Rectal smooth muscle tissue (tissue), 1 donor: ENCODE measurements around the gene VMAC.

Source experiments
- H3K27ac ChIP-seq: one replicate; pipeline ENCODE4 v1.7.0; 2013; ENCODE audit warnings: low read depth, low read length, inconsistent platforms
- H3K27me3 ChIP-seq: one replicate; pipeline ENCODE4 v1.7.0; 2013; ENCODE audit warnings: low read length; ENCODE audit not compliant: control insufficient read depth, insufficient read depth
- H3K36me3 ChIP-seq: one replicate; pipeline ENCODE4 v1.7.0; 2013; ENCODE audit warnings: low read length; ENCODE audit not compliant: control insufficient read depth, insufficient read depth
- H3K4me1 ChIP-seq: one replicate; pipeline ENCODE4 v1.7.0; 2013; ENCODE audit warnings: low read length; ENCODE audit not compliant: control insufficient read depth, insufficient read depth
- H3K4me3 ChIP-seq: one replicate; pipeline ENCODE4 v1.7.0; 2013; ENCODE audit warnings: low read length
- H3K9ac ChIP-seq: one replicate; pipeline ENCODE4 v1.7.0; 2013; ENCODE audit warnings: low read length

VMAC gene

DNA sequence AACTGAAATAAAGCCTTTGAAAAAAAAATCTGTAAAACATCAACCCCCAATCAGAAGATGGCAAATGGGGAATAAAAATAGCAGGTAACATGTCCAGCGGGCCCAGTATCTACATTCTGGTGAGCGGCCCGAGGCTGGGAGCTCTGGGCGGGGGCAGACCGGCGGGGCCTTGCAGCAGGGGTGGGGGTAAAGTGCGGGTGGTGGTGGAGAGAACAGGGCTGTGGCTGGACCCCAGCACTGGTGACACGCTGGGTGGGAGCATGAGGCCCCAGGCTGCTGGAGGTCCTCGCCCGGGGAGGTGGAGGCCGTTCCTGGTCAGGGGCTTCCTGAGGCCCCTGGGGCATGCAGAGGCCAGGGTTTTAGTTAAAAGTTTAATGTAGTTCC lies 11.1 kb downstream of the VMAC start:
- H3K36me3 ChIP-seq, result peaks cover 33% of the 10 kb centered on the region
- no peak overlapping the region for H3K4me3 ChIP-seq
- H3K9ac ChIP-seq, result no peak overlapping the region
- H3K4me1 ChIP-seq, result peaks cover 2% of the 10 kb centered on the region
- no peak overlapping the region for H3K27ac ChIP-seq
- H3K27me3 ChIP-seq, result no peaks in the 10 kb centered on the region

GRCh38 chr19:5916181-5916708 lies 11.6 kb downstream of the VMAC start:
- H3K27ac ChIP-seq, result no peak overlapping the region

GRCh38 chr19:5917431-5918107 lies 12.9 kb downstream of the VMAC start:
- H3K27ac ChIP-seq, result no peak overlapping the region
- no peaks in the 10 kb centered on the region for H3K27me3 ChIP-seq
- peaks cover 36% of the 10 kb centered on the region for H3K36me3 ChIP-seq
- H3K9ac ChIP-seq, result no peak overlapping the region
- H3K4me3 ChIP-seq, result no peak overlapping the region
- peaks cover 2% of the 10 kb centered on the region for H3K4me1 ChIP-seq

More at GRCh38 chr19:5916181-5916708, 11.6 kb downstream of the VMAC start:
- Histone ChIP-seq H3K9ac (no peak overlapping the region), H3K4me1 (peaks cover 2% of the 10 kb centered on the region), H3K36me3 (peaks cover 33% of the 10 kb centered on the region), H3K27me3 (no peaks in the 10 kb centered on the region), H3K4me3 (no peak overlapping the region)

DNA sequence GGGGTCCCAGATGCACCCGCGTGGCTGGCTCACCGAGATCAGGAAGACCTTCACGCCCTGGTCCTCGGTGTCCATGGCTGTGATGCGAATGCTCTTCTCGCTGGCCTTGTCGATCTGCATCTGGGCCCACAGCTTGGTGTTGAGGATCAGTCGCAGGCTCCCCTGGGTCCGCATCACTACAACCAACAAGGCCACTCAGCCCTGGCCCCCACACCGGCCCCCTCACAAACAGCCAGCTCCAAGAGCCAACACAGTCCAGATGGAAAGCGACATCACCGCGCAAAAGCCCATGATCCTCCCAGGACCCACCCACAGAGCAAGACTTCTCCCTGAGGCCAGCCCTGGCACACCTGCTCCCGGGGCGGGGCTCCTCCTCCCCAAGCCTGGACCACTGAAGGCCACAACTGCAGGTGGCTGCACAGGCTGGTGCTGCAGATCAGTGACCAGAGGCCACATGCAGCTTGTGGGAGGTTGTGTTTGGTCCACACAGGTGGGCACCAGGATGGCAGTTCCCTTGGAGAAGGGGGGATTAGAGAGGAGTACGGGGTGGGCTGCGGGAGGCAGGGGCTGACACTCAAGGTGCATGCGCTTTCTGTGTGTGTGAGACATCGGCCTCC lies 13.9 kb downstream of the VMAC start:
- Histone ChIP-seq H3K4me3 (no peak overlapping the region), H3K27ac (no peak overlapping the region), H3K36me3 (peaks cover 40% of the 10 kb centered on the region), H3K27me3 (no peaks in the 10 kb centered on the region), H3K4me1 (peaks cover 2% of the 10 kb centered on the region), H3K9ac (no peak overlapping the region)

GRCh38 chr19:5921516-5922160 lies 17.0 kb downstream of the VMAC start:
- H3K4me1 ChIP-seq, result peaks cover 10% of the 10 kb centered on the region
- H3K4me3 ChIP-seq, result no peak overlapping the region
- H3K9ac ChIP-seq, result no peak overlapping the region
- H3K27ac ChIP-seq, result no peak overlapping the region
- H3K36me3 ChIP-seq, result peaks cover 51% of the 10 kb centered on the region
- H3K27me3 ChIP-seq, result no peaks in the 10 kb centered on the region

GRCh38 chr19:5922161-5922545 lies 17.5 kb downstream of the VMAC start:
- Histone ChIP-seq H3K4me3 (no peak overlapping the region), H3K27ac (no peak overlapping the region), H3K9ac (no peak overlapping the region), H3K36me3 (peaks cover 47% of the 10 kb centered on the region), H3K27me3 (no peaks in the 10 kb centered on the region), H3K4me1 (peaks cover 15% of the 10 kb centered on the region)

GRCh38 chr19:5923356-5923755 lies 18.7 kb downstream of the VMAC start:
- peaks cover 43% of the 10 kb centered on the region for H3K36me3 ChIP-seq
- no peak overlapping the region for H3K9ac ChIP-seq
- peaks cover 25% of the 10 kb centered on the region for H3K4me1 ChIP-seq
- H3K27ac ChIP-seq, result no peak overlapping the region
- H3K4me3 ChIP-seq, result no peak overlapping the region
- H3K27me3 ChIP-seq, result no peaks in the 10 kb centered on the region

DNA sequence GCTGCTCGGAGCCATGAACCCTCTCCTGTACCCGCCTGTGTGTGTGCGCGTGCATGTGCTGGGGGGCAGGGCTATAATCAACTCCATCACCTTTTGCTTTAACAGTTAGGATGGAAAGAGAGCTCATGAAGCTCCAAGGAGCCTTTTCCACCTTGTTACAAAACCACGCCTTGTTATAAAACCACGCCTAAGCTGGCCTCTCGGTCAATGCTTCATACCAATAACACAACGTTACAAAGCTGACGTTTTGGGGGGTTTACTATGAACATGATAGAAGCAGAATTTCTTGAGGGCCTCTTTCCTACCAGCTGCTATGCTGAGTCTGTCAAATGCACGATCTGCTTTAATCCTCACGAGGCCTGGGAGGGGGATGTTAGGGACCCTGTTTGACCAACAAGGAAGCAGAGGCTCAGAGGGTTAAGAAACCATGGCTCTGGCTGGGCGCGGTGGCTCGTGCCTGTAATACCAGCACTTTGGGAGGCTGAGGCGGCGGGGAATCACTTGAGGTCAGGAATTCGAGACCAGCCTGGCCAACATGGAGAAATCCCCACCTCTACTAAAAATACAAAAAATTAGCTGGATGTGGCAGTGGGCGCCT lies 21.3 kb downstream of the VMAC start:
- Histone ChIP-seq H3K4me1 (peaks cover 27% of the 10 kb centered on the region), H3K9ac (no peak overlapping the region), H3K27ac (peak overlapping the region; percentile 81), H3K4me3 (no peak overlapping the region), H3K27me3 (no peaks in the 10 kb centered on the region), H3K36me3 (peaks cover 41% of the 10 kb centered on the region)

DNA sequence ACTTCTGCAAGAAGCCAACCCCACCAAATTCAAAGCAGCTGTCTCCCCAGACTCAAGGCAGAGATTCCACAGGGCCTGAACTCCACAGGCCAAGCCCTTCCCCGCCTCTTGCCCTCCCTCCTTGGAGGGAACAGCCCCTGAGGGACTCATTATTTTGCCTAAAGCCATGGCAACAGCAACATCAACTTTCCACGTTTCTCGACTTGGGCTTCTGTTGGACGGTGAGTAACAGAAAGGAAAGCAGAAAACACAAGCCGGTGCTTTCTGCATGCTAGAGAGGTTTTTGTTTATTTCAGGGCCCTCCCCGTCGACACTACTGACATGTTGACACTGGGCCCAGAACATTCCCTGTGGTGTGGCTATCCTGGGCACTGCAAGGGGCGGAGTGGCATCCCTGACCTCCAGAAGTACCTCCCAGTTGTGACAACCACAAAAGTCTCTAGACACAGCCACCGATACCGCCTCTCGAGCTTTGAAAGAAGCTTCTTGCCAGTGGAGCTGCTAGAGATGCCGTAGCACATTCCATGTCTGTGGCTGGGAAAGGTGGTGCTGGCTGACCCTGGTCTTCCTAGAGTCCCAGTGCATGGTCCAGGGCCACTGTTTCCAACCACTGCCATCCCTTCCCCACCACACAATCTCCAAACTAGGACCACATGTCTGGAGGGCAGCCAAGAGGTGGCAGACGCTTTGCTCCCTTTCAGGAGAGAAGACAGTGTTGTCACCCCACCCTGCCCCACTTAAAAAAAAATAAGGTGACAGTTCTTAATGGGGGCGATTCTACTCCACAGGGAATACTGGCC lies 22.2 kb downstream of the VMAC start:
- H3K9ac ChIP-seq, result no peak overlapping the region

DNA sequence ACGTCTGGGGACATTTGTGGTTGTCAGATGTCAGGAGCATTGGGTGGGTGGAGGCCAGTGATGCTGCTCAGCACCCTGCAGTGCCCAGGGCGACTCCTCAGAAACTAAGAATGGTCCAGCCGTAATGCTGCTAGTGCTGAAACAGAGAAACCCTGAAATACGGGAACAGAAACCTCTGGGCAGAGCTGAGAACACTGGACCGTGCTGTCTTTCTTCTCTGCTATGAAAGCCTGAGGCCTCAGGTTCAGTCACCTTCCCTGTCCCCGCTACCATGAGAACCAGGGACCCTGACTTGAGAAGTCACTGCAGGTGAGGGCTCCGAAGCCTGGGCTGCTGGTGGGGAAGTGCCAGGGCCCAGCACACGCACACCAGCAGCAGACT lies 22.8 kb downstream of the VMAC start:
- Histone ChIP-seq H3K36me3 (peaks cover 42% of the 10 kb centered on the region), H3K9ac (no peak overlapping the region), H3K4me3 (no peak overlapping the region), H3K27me3 (no peaks in the 10 kb centered on the region), H3K4me1 (peaks cover 27% of the 10 kb centered on the region), H3K27ac (peak overlapping the region; percentile 81)

More for the DNA sequence above, 22.2 kb downstream of the VMAC start:
- peak overlapping the region; percentile 81 for H3K27ac ChIP-seq
- peaks cover 27% of the 10 kb centered on the region for H3K4me1 ChIP-seq
- H3K36me3 ChIP-seq, result peaks cover 42% of the 10 kb centered on the region
- no peak overlapping the region for H3K4me3 ChIP-seq
- no peaks in the 10 kb centered on the region for H3K27me3 ChIP-seq

- H3K36me3 ChIP-seq, result peaks cover 32% of the 10 kb centered on the region
- no peaks in the 10 kb centered on the region for H3K27me3 ChIP-seq
- H3K4me1 ChIP-seq, result peaks cover 36% of the 10 kb centered on the region
- no peak overlapping the region for H3K4me3 ChIP-seq
- H3K9ac ChIP-seq, result no peak overlapping the region
- peak overlapping the region; percentile 28 for H3K27ac ChIP-seq
Observed at GRCh38 chr19:5929179-5929578, 24.5 kb downstream of the VMAC start.

DNA sequence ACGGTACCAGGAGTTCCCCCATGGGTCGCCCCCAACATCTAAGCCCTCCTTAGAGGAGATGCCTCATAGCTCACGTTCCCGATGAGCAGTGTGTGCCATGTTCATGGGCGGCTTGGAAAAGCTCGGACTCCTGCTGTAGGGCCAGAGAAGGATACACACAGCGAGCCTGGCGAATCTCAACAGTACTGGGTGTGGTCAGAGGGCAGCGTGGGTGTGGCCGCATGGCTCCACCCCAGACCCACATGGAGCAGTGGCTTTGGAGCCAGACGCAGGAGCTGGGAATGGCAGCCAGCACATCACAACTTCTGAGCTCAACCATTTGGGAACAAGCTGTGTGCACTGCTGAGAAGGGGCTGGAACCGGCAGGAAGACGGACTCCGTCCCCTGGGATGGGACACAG lies 25.0 kb downstream of the VMAC start:
- Histone ChIP-seq H3K4me1 (peaks cover 36% of the 10 kb centered on the region), H3K27me3 (no peaks in the 10 kb centered on the region), H3K27ac (peak overlapping the region; percentile 28), H3K4me3 (no peak overlapping the region), H3K9ac (no peak overlapping the region), H3K36me3 (peaks cover 28% of the 10 kb centered on the region)
